HG02852 (cell line): ENCODE measurements around the gene CHST2.
A peak's percentile ranks its signal among the peaks of the same experiment; 100 is the strongest.

Source experiments
- ATAC-seq: cut with Tn5 transposase; IDR thresholded peaks from one replicate; pipeline ENCODE4 v1.9.1; 2021; ENCODE audit warnings: mild to moderate bottlenecking, moderate library complexity; ENCODE audit not compliant: unreplicated experiment

CHST2 gene

GRCh38 chr3:143098032-143098764, 21.4 kb upstream of the CHST2 start:
- ATAC-seq = no peak

GRCh38 chr3:143099210-143099609, 20.4 kb upstream of the CHST2 start:
- ATAC-seq = no peak

- no peak for ATAC-seq
Observed at GRCh38 chr3:143099690-143100089, 19.9 kb upstream of the CHST2 start.

- no peak for ATAC-seq
Observed at GRCh38 chr3:143100451-143100850, 19.1 kb upstream of the CHST2 start.

- ATAC-seq = no peak
Observed at GRCh38 chr3:143101792-143102381, 17.7 kb upstream of the CHST2 start.

- peak; percentile 88 for ATAC-seq
Observed at GRCh38 chr3:143103652-143104051, 15.9 kb upstream of the CHST2 start.

- no peak for ATAC-seq
Observed at GRCh38 chr3:143105170-143105569, 14.4 kb upstream of the CHST2 start.

- ATAC-seq = no peak
Observed at GRCh38 chr3:143109861-143110260, 9.7 kb upstream of the CHST2 start.

GRCh38 chr3:143110371-143110770, 9.2 kb upstream of the CHST2 start:
- no peak for ATAC-seq

GRCh38 chr3:143118630-143119008, 952 bp upstream of the CHST2 start:
- no peak for ATAC-seq

- ATAC-seq = peak; percentile 7
Observed at GRCh38 chr3:143119974-143120715, 574 bp downstream of the CHST2 start.

- peak; percentile 25 for ATAC-seq
Observed at GRCh38 chr3:143120716-143121240, 1.2 kb downstream of the CHST2 start.

GRCh38 chr3:143121241-143122088, 1.9 kb downstream of the CHST2 start:
- peak; percentile 13 for ATAC-seq

GRCh38 chr3:143122089-143122430, 2.5 kb downstream of the CHST2 start:
- ATAC-seq = no peak

- ATAC-seq = no peak
Observed at GRCh38 chr3:143122608-143123352, 3.2 kb downstream of the CHST2 start.

- peak; percentile 27 for ATAC-seq
Observed at GRCh38 chr3:143123353-143123984, 3.9 kb downstream of the CHST2 start.

GRCh38 chr3:143124601-143125520, 5.3 kb downstream of the CHST2 start:
- no peak for ATAC-seq

- no peak for ATAC-seq
Observed at GRCh38 chr3:143127801-143128200, 8.2 kb downstream of the CHST2 start.
